Measurements from ENCODE around the gene THSD8.
"Not testable (repeated sequence)": the region's sequence is repeated elsewhere in the genome, so short reads cannot be mapped to it uniquely, and the experiment has no call there.

The THSD8 gene

GRCh38 chr19:12815088-12815487 lies 13.2 kb downstream of the THSD8 start:
- Histone ChIP-seq H3K9me3 (replicated peaks; ENCODE audit: low read length) (no peaks in the 10 kb centered on the region), H3K4me2 (ENCODE audit: low read length) (no peak overlapping the region), H3K4me3 (ENCODE audit: low read length) (no peak overlapping the region), H3K4me1 (ENCODE audit: control insufficient read depth, insufficient read depth, low read length) (no peaks in the 10 kb centered on the region), H3K36me3 (ENCODE audit: insufficient read depth, low read length) (peaks cover 5% of the 10 kb centered on the region), H3K9ac (ENCODE audit: low read depth, low read length) (no peak overlapping the region), H3K27me3 (ENCODE audit: control insufficient read depth, insufficient read depth, low read length) (no peaks in the 10 kb centered on the region)

GRCh38 chr19:12817188-12817587 lies 15.3 kb downstream of the THSD8 start:
- not testable (repeated sequence) for H3K9ac ChIP-seq (ENCODE audit: low read depth, low read length); H3K36me3 ChIP-seq (ENCODE audit: insufficient read depth, low read length); H3K4me3 ChIP-seq (ENCODE audit: low read length); H3K9me3 ChIP-seq (replicated peaks; ENCODE audit: low read length); H3K4me1 ChIP-seq (ENCODE audit: control insufficient read depth, insufficient read depth, low read length); H3K4me2 ChIP-seq (ENCODE audit: low read length); H3K27me3 ChIP-seq (ENCODE audit: control insufficient read depth, insufficient read depth, low read length)

- not testable (repeated sequence) for H3K4me3 ChIP-seq (ENCODE audit: low read length); H3K9me3 ChIP-seq (replicated peaks; ENCODE audit: low read length)
Observed at GRCh38 chr19:12817810-12818209, 15.9 kb downstream of the THSD8 start.

GRCh38 chr19:12821761-12822160 lies 19.9 kb downstream of the THSD8 start:
- no peaks in the 10 kb centered on the region for H3K9me3 ChIP-seq (replicated peaks; ENCODE audit: low read length)
- no peaks in the 10 kb centered on the region for H3K36me3 ChIP-seq (ENCODE audit: insufficient read depth, low read length)
- peaks cover 4% of the 10 kb centered on the region for H3K4me1 ChIP-seq (ENCODE audit: control insufficient read depth, insufficient read depth, low read length)

More at GRCh38 chr19:12817810-12818209, 15.9 kb downstream of the THSD8 start:
- H3K4me1 ChIP-seq (ENCODE audit: control insufficient read depth, insufficient read depth, low read length); H3K4me2 ChIP-seq (ENCODE audit: low read length); H3K36me3 ChIP-seq (ENCODE audit: insufficient read depth, low read length); H3K9ac ChIP-seq (ENCODE audit: low read depth, low read length); H3K27me3 ChIP-seq (ENCODE audit: control insufficient read depth, insufficient read depth, low read length): not testable (repeated sequence)

GRCh38 chr19:12825254-12826131 lies 23.6 kb downstream of the THSD8 start:
- Histone ChIP-seq H3K9me3 (replicated peaks; ENCODE audit: low read length) (no peaks in the 10 kb centered on the region), H3K9ac (ENCODE audit: low read depth, low read length) (no peak overlapping the region), H3K4me2 (ENCODE audit: low read length) (peak overlapping the region; percentile 59), H3K27me3 (ENCODE audit: control insufficient read depth, insufficient read depth, low read length) (peaks cover 11% of the 10 kb centered on the region), H3K36me3 (ENCODE audit: insufficient read depth, low read length) (no peaks in the 10 kb centered on the region), H3K4me3 (ENCODE audit: low read length) (peak overlapping the region; percentile 44), H3K4me1 (ENCODE audit: control insufficient read depth, insufficient read depth, low read length) (peaks cover 4% of the 10 kb centered on the region)

More at GRCh38 chr19:12821761-12822160, 19.9 kb downstream of the THSD8 start:
- Histone ChIP-seq H3K27me3 (ENCODE audit: control insufficient read depth, insufficient read depth, low read length) (no peaks in the 10 kb centered on the region), H3K9ac (ENCODE audit: low read depth, low read length) (no peak overlapping the region), H3K4me3 (ENCODE audit: low read length) (no peak overlapping the region), H3K4me2 (ENCODE audit: low read length) (no peak overlapping the region)

DNA sequence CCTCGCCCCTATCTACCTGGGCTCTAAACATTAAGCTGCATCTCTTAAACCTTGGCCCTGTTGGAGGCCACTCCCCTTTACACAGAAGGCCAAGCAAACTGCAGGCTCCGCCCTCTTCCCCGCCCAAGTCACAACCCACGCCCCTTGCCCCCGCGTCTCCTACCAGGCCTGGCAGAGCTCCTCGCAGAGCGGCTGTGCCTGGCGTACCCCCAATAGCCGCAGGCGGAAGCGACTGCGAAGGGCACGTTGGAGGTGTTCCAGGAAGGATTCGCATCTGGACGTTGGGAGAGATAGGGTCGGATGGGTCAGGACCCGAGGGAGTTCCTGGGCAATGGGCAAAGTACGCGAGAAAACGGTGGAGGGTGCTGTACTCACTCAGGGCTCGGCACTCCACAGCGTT lies 26.6 kb downstream of the THSD8 start:
- peaks cover 4% of the 10 kb centered on the region for H3K4me1 ChIP-seq (ENCODE audit: control insufficient read depth, insufficient read depth, low read length)
- H3K9ac ChIP-seq (ENCODE audit: low read depth, low read length): no peak overlapping the region
- no peaks in the 10 kb centered on the region for H3K9me3 ChIP-seq (replicated peaks; ENCODE audit: low read length)
- peaks cover 36% of the 10 kb centered on the region for H3K27me3 ChIP-seq (ENCODE audit: control insufficient read depth, insufficient read depth, low read length)
- peak overlapping the region; percentile 58 for H3K4me2 ChIP-seq (ENCODE audit: low read length)
- no peak overlapping the region for H3K4me3 ChIP-seq (ENCODE audit: low read length)
- no peaks in the 10 kb centered on the region for H3K36me3 ChIP-seq (ENCODE audit: insufficient read depth, low read length)

DNA sequence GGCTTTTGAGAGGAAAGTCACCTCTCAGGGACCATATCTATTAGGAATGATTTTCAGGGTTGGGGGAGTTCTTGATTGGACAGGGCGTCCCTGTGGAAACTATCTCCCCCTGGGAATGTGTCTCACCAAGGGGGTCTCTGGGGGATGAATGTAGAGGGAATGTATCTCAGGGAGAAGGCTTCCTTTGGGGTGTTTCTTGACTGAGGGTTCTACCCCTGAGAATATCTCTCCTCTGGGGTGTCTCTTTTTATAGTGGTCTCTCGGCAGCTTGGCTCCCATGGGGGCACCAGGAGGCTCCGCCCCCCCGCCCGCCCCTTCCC lies 31.5 kb downstream of the THSD8 start:
- Histone ChIP-seq H3K9ac (ENCODE audit: low read depth, low read length) (no peak overlapping the region), H3K4me1 (ENCODE audit: control insufficient read depth, insufficient read depth, low read length) (no peaks in the 10 kb centered on the region), H3K36me3 (ENCODE audit: insufficient read depth, low read length) (no peaks in the 10 kb centered on the region), H3K9me3 (replicated peaks; ENCODE audit: low read length) (no peaks in the 10 kb centered on the region), H3K27me3 (ENCODE audit: control insufficient read depth, insufficient read depth, low read length) (peaks cover 77% of the 10 kb centered on the region), H3K4me2 (ENCODE audit: low read length) (no peak overlapping the region), H3K4me3 (ENCODE audit: low read length) (no peak overlapping the region)

DNA sequence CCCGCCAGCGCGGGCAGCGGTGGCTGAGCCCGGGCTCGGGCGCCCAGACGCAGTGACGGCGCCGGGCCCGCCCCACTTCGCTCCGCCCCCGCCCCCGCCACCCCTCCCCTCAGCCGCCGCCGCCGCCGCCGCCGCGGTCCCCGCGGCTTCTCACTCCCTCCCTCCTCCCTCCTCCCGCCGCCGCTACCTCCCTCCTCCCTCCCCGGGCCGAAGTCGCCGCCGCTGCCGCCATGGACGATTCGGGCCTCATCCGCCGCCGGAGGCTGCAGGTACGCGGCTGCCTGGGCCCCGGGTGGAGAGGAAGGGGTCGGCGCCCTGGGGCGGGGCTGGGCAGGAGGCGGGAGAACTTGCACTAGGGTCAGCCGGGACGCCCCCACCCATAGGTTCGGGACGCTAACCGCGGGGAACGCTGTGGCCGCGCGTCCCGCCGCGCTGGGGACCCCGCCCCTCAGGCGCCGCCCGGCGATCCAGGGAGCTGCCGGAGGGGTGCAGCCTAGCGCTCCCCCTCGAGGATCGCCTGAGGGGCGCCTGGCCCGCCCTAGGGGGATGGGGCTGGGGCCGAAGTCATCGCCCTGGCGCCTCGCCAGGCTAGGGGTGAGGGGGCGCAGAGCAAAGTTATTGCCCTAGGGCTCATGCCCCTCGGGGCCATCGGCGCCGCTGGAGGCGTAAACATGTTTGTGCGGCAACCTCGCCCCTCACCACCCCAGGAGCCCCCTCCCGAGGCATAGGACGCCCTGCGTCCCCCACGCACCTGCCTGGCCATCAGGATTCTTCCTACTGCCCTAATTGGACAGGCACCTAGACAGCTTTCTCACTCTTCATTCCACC lies 32.1 kb downstream of the THSD8 start:
- Histone ChIP-seq H3K4me2 (ENCODE audit: low read length) (peak overlapping the region; percentile 74), H3K4me3 (ENCODE audit: low read length) (peak overlapping the region; percentile 51), H3K36me3 (ENCODE audit: insufficient read depth, low read length) (no peaks in the 10 kb centered on the region), H3K4me1 (ENCODE audit: control insufficient read depth, insufficient read depth, low read length) (no peaks in the 10 kb centered on the region), H3K9me3 (replicated peaks; ENCODE audit: low read length) (no peaks in the 10 kb centered on the region), H3K9ac (ENCODE audit: low read depth, low read length) (no peak overlapping the region), H3K27me3 (ENCODE audit: control insufficient read depth, insufficient read depth, low read length) (peaks cover 78% of the 10 kb centered on the region)

DNA sequence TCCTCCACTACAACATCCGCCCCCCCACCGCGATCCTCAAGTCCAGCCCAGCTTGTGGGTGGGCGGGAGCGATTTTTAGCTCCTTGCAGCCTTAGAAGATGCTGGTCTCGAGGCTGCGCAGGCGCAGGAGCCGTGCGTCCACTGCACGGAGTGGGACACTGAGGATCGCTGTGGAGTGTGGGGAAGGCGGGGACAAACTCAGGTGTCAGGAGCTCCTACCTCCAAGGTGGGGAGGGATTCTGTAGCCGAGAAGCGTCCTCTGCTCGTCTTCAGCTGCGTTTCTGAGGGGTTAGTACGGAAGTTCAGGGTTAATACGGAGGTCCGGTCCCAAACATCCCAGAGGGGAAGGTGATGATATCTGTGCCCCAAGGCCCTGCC lies 32.7 kb downstream of the THSD8 start, which contains the start of gene RTBDN:
TSS of gene RTBDN (minus strand) at position 14 of the 378 bp plus-strand sequence. CDS start 4,600 bp downstream, outside the sequence.
- Histone ChIP-seq H3K4me3 (ENCODE audit: low read length) (peak within 1 kb of the TSS; percentile 51), H3K36me3 (ENCODE audit: insufficient read depth, low read length) (no peaks in the 10 kb centered on the region), H3K9ac (ENCODE audit: low read depth, low read length) (no peak within 1 kb of the TSS), H3K9me3 (replicated peaks; ENCODE audit: low read length) (no peaks in the 10 kb centered on the region), H3K4me1 (ENCODE audit: control insufficient read depth, insufficient read depth, low read length) (no peaks in the 10 kb centered on the region), H3K27me3 (ENCODE audit: control insufficient read depth, insufficient read depth, low read length) (peaks cover 84% of the 10 kb centered on the region), H3K4me2 (ENCODE audit: low read length) (peak within 1 kb of the TSS; percentile 74)

DNA sequence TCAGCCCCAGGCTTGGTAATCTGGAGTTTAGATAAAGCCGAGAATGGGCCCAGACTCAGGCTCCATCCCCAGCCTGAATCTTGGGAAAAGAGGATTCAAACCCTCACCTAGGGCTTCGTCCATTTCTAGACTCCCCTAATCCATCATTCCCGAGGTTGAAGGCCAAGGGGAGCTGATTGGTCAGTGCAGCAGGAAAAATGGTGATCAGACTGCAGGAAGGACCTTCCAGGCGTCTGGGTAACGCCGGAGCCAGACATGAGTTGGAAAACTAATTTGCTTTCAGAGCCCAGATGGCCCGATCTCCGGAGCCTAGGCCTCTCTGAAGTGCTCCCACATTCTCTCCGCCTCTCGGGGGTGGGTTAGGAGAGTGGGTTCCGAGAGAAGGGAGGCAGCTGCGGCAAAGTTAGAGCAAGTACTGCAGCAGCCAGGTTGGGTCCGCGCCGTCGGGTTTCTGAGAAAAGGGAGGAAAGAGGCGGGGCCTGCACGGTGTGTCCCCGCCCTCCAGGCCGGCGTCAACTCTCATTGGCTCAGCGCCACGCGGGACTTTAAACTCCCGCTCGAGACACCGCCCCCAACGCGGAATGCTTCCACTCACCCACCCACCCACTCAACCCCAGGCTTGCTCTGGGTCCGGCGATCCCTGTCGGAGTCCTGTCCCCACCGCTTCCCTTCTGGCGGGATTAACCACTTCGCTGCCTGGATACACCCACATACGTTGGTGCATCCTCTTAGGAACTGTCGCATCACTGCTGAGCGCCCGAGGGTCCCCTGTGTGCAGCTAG lies 33.3 kb downstream of the THSD8 start:
- Histone ChIP-seq H3K9ac (ENCODE audit: low read depth, low read length) (no peak overlapping the region), H3K4me2 (ENCODE audit: low read length) (no peak overlapping the region), H3K9me3 (replicated peaks; ENCODE audit: low read length) (no peaks in the 10 kb centered on the region), H3K27me3 (ENCODE audit: control insufficient read depth, insufficient read depth, low read length) (peaks cover 85% of the 10 kb centered on the region), H3K4me1 (ENCODE audit: control insufficient read depth, insufficient read depth, low read length) (no peaks in the 10 kb centered on the region), H3K36me3 (ENCODE audit: insufficient read depth, low read length) (no peaks in the 10 kb centered on the region), H3K4me3 (ENCODE audit: low read length) (no peak overlapping the region)

GRCh38 chr19:12836529-12836863 lies 34.6 kb downstream of the THSD8 start:
- Histone ChIP-seq H3K27me3 (ENCODE audit: control insufficient read depth, insufficient read depth, low read length) (peaks cover 89% of the 10 kb centered on the region), H3K36me3 (ENCODE audit: insufficient read depth, low read length) (no peaks in the 10 kb centered on the region), H3K4me1 (ENCODE audit: control insufficient read depth, insufficient read depth, low read length) (peaks cover 4% of the 10 kb centered on the region), H3K4me2 (ENCODE audit: low read length) (no peak overlapping the region), H3K9ac (ENCODE audit: low read depth, low read length) (no peak overlapping the region), H3K9me3 (replicated peaks; ENCODE audit: low read length) (no peaks in the 10 kb centered on the region), H3K4me3 (ENCODE audit: low read length) (no peak overlapping the region)
